HG02970 (cell line): ENCODE data around the gene ANKRD60.

ENCODE experiments used
- ATAC-seq: cut with Tn5 transposase; IDR thresholded peaks from one replicate; pipeline ENCODE4 v1.9.1; 2021; ENCODE audit warnings: mild to moderate bottlenecking, moderate library complexity, moderate number of reproducible peaks; ENCODE audit not compliant: unreplicated experiment, low FRiP score

ANKRD60 gene

GRCh38 chr20:58224974-58225373, 3.5 kb downstream of the ANKRD60 start:
- ATAC-seq, result no peak

DNA sequence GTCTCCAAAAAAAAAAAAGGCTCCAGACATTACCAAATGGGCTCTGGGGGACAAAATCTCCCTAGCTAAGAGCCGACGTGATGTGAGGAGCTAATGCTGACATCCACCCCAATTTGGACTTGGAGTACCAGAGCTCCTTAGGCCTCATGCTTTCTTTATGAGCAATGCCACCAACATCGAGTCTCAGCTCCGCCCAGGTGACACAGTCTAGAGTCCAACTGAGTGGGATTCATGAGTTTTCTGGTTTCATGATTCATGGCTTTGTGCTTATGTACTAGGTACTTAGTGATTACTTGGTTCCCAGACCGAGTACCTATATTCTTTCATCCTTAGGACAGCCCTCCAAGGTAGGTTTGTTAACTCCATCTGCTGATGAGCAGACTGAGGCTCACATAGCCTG, 4.4 kb downstream of the ANKRD60 start:
- no peak for ATAC-seq

DNA sequence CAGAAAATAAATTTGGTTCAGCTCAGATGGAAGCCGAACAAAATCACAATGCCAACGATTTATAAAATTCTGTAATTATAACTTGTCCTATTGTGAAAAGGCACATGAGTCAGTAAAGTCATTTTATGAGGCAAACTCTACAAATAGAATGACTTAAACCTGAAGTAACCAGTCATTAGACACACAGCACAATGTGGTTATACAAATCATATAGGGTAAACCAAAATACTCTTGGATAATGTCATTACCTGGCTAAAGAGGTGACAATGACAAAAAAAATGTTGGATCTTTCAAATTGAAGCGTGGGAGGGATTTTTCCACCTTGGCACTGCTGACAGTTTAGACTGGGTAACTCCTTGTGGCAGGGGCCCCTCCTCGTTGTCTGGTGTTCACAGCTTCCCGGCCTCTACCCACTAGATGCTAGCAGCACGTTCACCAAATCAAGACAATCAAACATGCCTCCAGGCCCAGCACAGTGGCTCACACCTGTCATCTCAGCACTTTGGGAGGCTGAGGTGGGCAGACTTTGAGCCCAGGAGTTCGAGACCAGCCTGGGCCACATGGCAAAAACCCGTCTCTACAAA, 5.0 kb downstream of the ANKRD60 start:
- no peak for ATAC-seq

- no peak for ATAC-seq
Measured at GRCh38 chr20:58222446-58222845, 6.0 kb downstream of the ANKRD60 start.

GRCh38 chr20:58219342-58219700, 9.1 kb downstream of the ANKRD60 start:
- no peak for ATAC-seq

DNA sequence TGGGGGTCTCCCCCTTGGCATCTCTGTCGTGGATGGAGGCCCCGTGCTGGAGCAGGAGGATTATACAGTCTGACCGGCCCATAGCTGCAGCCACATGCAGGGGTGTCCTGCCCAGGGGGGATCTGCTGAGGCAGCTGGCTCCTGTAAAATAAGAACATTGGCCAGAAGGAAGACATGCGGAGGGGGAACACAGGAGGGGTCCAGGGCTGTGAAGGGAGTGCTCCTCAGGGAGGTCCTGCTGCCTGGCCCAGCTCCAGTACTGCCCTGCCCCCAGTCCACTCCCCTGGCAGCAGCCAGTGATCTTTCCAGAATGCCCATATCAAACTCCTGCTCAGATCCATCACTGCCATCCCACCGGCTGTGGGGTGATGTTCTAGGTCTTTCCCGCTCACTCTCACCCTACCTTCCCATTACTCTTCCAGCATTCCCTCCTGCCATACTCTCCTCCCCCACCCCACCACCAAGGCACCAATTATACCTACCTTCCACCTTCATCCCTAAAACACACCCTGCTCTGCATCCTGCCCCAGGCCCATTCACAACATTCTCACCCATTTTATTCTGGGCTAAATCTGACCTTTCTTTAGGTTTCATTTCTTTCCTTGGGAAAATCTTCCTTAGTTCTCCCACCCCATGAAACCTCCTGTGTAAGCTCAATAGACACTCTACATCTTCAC, 9.7 kb downstream of the ANKRD60 start:
- no peak for ATAC-seq

DNA sequence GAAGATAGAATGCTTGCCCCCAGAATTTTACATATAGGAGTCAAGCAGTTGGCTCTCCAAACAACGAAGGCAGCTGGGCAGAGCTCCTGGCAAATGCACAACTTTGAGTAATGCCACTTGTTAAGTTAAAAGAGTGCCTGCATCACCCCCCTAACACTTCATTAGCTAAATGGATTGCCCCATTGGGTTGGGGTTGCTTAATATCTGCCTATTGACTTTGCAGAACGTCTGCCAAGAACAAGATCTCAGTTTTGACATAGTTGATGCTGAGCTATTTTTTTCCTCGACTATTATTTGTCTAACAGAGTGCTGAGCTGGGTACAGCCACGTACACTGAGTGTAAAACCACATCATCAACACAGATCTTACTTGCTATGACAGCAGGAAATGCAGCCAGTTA, 12.1 kb downstream of the ANKRD60 start:
- ATAC-seq, result no peak

- no peak for ATAC-seq
Measured at GRCh38 chr20:58215116-58215515, 13.3 kb downstream of the ANKRD60 start.

GRCh38 chr20:58214310-58214709, 14.1 kb downstream of the ANKRD60 start:
- no peak for ATAC-seq

- no peak for ATAC-seq
Measured at GRCh38 chr20:58213716-58214115, 14.7 kb downstream of the ANKRD60 start.

- no peak for ATAC-seq
Measured at GRCh38 chr20:58213121-58213520, 15.3 kb downstream of the ANKRD60 start.

DNA sequence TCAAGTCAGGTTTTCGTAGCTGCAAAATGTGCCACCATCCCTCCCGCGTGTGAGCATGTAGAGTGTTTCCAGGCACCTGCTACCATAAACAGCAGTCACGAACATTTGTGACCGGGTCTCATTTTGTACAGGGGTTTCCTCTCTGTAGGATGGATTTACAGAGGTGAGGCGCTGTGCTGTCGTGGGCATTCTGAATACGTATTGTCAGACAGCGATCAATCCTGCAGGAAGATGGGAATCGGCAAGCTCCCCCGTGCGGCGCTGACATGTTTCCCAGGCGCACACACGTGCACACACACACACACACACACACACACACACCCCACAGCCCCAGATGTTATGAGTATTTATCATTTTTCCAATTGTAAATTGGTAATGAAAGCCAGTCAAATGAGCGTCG, 15.8 kb downstream of the ANKRD60 start:
- no peak for ATAC-seq

GRCh38 chr20:58210398-58210747, 18.1 kb downstream of the ANKRD60 start:
- peak; percentile 8 for ATAC-seq

- ATAC-seq, result peak; percentile 84
Measured at GRCh38 chr20:58209652-58210397, 18.6 kb downstream of the ANKRD60 start.

- ATAC-seq, result no peak
Measured at GRCh38 chr20:58208944-58209343, 19.5 kb downstream of the ANKRD60 start.

DNA sequence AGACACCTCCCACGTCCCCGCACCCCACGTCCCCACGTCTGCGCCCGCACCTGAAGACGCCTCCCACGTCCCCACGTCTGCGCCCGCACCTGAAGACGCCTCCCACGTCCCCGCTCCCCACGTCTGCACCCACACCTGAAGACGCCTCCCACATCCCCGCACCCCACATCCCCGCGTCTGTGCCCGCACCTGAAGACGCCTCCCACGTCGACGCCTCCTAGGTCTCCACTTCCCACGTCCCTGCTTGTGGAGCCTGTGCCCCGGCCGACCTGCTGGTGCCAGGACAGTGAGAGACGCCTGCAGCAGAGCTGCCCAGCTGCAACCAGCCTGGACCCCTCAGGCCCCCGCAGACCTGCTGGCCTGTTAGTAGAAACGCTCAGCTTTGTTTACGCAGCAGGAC, 22.6 kb downstream of the ANKRD60 start:
- ATAC-seq, result no peak

DNA sequence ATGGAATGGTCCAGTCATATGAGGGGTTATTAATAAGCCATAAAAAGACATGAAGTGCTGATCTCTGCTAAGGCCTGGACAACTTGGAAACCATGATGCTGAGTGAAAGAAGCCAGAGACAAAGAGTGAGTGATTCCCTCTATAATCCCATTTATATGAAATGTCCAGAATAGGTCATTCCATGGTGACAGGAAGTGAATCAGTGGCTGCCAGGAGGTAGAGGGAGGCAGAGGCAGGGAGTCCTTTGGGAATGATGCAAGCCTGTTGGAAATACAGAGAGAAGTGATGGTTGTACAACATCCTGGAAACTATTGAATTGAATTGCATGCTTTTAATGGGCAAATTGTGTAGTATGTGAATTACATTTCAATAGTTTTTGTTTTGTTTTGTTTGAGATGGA, 26.4 kb downstream of the ANKRD60 start:
- ATAC-seq, result no peak

GRCh38 chr20:58201616-58202015, 26.8 kb downstream of the ANKRD60 start:
- ATAC-seq, result no peak

DNA sequence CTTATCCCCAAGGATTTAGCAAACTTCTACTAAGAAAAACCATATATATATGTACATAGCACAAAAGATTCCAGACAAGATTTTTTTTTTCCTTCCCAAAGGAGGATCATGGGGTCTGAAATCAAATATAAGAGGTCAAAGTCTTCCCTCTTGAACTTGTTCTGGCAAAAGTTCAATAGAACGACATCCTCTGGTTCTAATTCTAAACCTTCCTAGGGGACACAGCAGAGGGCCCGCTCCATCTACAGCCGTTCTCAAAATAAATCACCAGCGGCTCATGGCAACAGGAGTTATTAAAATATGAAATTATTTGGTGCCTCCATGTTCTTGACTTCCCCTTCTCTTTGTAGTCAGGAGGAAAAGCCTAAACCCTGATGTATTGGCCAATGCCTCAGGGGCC, 29.0 kb downstream of the ANKRD60 start:
- ATAC-seq, result no peak

DNA sequence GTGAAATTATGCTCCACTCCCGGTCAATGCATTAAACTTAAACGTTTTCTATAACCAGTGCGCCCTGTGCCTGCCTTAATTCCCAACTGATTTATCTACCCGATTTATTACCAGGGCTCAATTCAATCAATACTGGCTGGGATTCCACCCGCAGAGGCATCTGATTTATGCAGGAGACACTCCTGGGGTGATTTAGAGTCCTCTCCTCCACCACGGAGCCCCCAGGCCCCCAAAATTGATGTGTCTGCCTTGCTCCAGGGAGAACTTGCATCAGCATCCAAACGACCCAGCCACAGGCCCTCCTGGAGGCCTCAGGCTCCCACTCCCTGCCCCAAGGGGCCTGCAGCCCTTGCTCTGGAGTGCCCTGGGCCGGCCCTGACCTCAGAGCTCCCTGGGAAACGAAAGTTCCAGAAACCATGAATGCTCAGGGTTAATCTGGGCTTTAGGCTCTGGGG, 29.5 kb downstream of the ANKRD60 start:
- ATAC-seq, result no peak

DNA sequence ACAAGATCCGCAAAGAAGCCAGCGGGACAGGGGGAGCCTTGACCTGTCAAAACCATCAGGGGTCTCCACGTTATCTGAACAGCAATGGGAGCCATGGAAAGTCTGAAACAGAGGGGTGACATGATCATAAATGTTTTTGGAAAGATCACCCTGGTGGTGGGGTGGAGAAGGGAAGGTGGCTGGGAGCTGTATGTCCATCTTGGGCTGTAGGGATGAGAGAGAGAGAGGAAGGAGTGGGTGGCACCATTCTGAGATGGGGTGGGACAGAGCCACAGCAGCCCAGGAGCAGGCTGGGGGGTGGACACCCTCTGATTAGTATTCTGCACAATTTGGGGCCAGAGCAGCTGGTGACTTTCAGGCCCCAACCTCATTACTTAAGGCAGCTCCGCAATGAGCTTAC, 30.1 kb downstream of the ANKRD60 start:
- no peak for ATAC-seq

- no peak for ATAC-seq
Measured at GRCh38 chr20:58197185-58197469, 31.3 kb downstream of the ANKRD60 start.
